Body of pancreas (tissue), 4 donors: ENCODE data around the gene PRPF8.

ENCODE experiments used
- CTCF ChIP-seq, 7 experiments: fragments of 450-650 bp in 4 of 7; fragments of 200-600 bp in 3 of 7; sonication (generic) in 3 of 7; IDR thresholded peaks; one replicate each; pipeline ENCODE4 v1.5.1; 2016 to 2019; ENCODE audit warnings: antibody characterized with exemption in 7 of 7
- POLR2A ChIP-seq, 3 donors: fragments of 450-650 bp; IDR thresholded peaks; one replicate each; pipeline ENCODE4 v1.6.1; 2016; ENCODE audit warnings: antibody characterized with exemption in 3 of 3, mild to moderate bottlenecking in 2 of 3

GRCh38 chr17:1649844-1650501, 34.7 kb downstream of the PRPF8 start, which contains the start of gene RILP:
- TF ChIP-seq CTCF (IDR thresholded peaks at IDR 0.05): no peak
- TF ChIP-seq POLR2A (IDR thresholded peaks at IDR 0.05): peak in 2 of 3 donors; percentile 50 to 62
